Dedifferentiated amniotic fluid mesenchymal stem cell (primary cell): ENCODE results near the gene PEPD.

Experiments used
- DNase-seq: peaks from one replicate; pipeline ENCODE4 v3.0.0-alpha.2; 2016; ENCODE audit errors: extremely low spot score

Gene PEPD

GRCh38 chr19:33383720-33384292, 137.8 kb downstream of the PEPD start:
- DNase-seq = no peak

GRCh38 chr19:33382982-33383381, 138.6 kb downstream of the PEPD start:
- DNase-seq = no peak

- no peak for DNase-seq
These were observed 139.6 kb downstream of the PEPD start for GRCh38 chr19:33382006-33382405.

GRCh38 chr19:33381101-33381500, 140.5 kb downstream of the PEPD start:
- DNase-seq = no peak

- DNase-seq = no peak
These were observed 142.3 kb downstream of the PEPD start for GRCh38 chr19:33379151-33379829.

GRCh38 chr19:33377586-33378475, 143.8 kb downstream of the PEPD start:
- no peak for DNase-seq

- DNase-seq = no peak
These were observed 144.5 kb downstream of the PEPD start for GRCh38 chr19:33376941-33377557.

GRCh38 chr19:33376423-33376822, 145.2 kb downstream of the PEPD start:
- peak; percentile 59 for DNase-seq

GRCh38 chr19:33375837-33376159, 145.8 kb downstream of the PEPD start:
- no peak for DNase-seq

- DNase-seq = no peak
These were observed 146.3 kb downstream of the PEPD start for GRCh38 chr19:33375156-33375836.

- peak; percentile 28 for DNase-seq
These were observed 147.3 kb downstream of the PEPD start for GRCh38 chr19:33374236-33374714.

- DNase-seq = peak; percentile 91
These were observed 147.9 kb downstream of the PEPD start, which contains the start of gene CEBPG for GRCh38 chr19:33373453-33374235. Gene CEBPG, plus strand, starts transcription at chr19:33373709. Its CDS starts 5,531 bp downstream, at chr19:33379240.

GRCh38 chr19:33370783-33371182, 150.8 kb downstream of the PEPD start:
- no peak for DNase-seq

GRCh38 chr19:33368074-33368864, 153.3 kb downstream of the PEPD start:
- DNase-seq = no peak

GRCh38 chr19:33366897-33367296, 154.7 kb downstream of the PEPD start:
- DNase-seq = no peak

- no peak for DNase-seq
These were observed 155.5 kb downstream of the PEPD start for GRCh38 chr19:33366127-33366526.

- DNase-seq = no peak
These were observed 155.9 kb downstream of the PEPD start for GRCh38 chr19:33365691-33366090.

GRCh38 chr19:33363476-33363875, 158.1 kb downstream of the PEPD start:
- DNase-seq = no peak

- DNase-seq = no peak
These were observed 158.9 kb downstream of the PEPD start for GRCh38 chr19:33362508-33363228.
